ENCODE measurements around the gene ANKLE2. TPM values are rescaled to one million over a fixed set of nuclear protein-coding genes. Genes with fewer than 3 reads are reported as not detected.

The ANKLE2 gene
- total RNA-seq, 1 donor from 2014 or later: 32.2 TPM

DNA sequence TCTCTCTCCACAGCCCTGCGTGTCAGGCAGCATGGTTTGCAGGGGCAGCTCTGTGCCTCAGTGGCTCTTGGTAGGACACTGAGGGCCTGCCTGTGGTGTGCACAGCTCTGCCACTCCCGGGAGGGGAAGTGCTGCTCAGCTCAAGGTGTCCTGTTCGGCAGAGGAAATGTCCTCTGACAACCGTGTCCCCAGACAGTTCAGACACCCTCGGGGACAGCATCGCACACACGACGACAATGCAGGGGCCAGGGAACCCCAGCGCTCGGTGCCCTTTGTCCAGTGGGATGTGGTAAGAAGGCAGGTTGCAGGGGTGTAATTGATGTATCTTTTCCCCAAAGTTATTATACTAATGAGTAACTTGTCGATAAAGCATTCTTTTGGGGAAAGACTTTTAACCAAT is 14.2 kb downstream of the ANKLE2 start:
- no peak for DNase-seq (ENCODE audit: low read depth in 2 of 2)

DNA sequence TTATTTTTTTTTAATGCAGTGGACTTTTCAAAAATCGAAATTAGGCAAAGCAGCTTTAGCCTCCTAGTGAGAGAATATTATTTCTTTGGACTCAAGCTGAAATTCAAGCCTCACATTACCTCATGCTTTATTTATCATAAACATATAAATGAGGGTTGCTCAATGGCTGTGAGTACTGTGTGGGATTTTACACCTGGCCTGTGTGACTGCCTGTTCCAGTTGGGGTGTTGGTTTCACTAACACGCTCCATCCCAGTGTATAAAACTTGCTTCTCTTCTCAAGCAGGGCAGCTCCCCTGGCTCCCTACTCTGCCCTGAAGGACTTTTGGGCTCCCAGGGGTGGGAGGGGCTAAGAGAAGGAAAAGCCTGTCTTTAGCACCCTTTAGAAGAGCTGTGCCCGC is 15.0 kb downstream of the ANKLE2 start:
- DNase-seq (ENCODE audit: low read depth in 2 of 2): no peak

DNA sequence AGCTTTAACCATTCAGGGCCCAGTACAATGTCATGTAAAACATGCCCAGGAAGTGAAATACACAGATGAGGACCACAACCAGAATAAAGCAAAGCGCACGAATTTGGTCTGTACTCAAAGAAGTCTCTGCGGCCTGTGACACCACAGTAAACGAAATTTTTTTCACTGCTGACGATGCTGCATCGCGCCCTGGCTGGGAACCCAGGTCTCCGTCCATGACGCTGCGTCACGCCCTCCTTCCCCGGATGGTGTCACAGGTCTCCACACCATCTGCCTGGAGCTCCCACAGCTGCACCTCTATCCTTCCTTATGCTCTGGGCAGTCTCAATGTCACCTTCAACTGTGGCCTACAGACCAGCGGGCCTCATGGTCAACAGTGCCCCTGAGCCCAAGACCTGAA is 17.8 kb downstream of the ANKLE2 start:
- no peak for DNase-seq (ENCODE audit: low read depth in 2 of 2)

DNA sequence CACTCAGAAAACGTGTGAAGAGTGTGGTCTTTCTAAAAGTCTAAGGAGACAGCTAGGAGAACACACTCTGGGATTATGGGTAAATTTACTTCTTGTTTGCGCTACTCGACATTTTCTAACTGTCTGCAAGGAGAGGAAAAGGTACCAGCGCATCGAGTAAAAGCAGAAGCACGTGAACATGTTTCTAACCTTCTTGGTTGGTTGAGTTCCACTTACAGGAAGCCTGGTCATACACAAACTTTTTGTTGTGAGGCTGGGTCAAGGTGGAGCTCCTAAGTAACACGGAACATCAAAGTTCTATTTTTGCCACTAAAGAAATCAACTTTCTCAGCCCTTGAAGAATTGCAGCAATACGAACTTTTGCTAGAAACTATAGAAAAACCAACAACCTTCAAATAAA is 20.0 kb downstream of the ANKLE2 start:
- no peak for DNase-seq (ENCODE audit: low read depth in 2 of 2)

DNA sequence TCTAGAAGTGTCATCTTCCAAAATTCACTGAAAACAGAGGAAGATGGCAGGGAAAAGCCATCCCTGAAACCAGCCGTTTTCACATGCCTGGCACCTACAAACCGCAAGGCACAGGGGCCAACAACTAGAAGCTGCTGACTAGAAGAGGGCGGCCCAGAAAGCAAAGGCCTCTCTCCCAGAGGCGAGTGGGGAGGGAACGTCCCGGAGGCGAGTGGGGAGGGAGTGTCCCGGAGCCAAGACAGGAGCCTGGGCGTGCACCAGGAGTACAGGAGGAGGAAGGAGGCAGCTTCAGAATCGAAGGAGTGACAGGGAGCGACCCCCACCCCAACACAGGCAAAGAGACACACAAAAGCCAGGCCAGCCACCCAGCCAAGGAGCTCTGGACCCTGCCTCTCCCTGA is 21.0 kb downstream of the ANKLE2 start:
- DNase-seq (ENCODE audit: low read depth in 2 of 2): no peak

DNA sequence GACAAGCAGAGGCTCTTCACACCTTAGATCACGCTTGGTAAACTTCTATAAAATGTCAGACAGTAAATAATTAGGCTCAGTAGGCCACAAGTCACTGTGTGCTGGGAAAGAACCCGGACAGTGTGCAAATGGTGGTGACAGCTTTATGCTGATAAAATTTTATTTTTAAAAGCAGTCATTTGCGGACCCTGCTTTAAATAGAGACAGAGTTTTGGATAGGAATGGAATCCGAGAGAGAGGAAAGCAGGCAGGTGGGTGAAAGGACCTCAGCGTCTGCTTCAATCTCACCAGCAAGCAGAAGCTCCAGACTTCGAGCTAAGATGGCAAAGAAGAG is 21.4 kb downstream of the ANKLE2 start:
- no peak for DNase-seq (ENCODE audit: low read depth in 2 of 2)

DNA sequence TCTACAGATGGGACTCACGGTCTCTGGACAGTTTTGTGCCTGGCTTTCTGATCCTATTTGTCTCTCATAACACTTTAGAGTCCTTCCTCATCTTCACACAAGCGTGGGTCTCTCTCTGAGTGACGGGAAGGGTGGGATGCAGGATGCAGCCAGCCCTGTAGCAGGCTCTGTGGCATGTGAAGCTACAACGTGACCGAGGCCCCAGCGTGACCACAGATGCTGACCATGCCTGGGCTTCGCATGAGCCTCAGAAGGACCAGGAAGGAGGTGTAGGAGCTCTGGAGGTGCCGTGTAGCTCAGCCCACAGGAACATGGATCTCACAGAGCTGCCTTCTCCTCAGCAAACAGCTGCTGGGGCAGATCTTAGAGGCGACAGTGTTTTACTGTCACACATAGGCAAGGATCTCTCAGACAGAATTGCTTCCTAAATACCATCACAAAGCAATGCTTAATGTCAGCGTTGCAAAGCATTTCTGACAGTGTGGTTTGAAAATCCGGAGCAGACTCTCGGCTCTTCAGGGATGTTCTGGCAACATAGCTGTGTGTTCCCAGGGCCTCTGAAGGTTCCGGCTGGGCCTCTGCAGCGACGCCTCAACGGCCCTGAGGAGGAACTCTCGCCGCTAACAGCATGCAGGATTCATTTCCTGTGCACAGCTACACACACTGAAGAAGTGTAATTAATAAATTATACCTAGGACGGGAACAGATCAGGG is 21.9 kb downstream of the ANKLE2 start:
- DNase-seq (ENCODE audit: low read depth in 2 of 2): no peak

DNA sequence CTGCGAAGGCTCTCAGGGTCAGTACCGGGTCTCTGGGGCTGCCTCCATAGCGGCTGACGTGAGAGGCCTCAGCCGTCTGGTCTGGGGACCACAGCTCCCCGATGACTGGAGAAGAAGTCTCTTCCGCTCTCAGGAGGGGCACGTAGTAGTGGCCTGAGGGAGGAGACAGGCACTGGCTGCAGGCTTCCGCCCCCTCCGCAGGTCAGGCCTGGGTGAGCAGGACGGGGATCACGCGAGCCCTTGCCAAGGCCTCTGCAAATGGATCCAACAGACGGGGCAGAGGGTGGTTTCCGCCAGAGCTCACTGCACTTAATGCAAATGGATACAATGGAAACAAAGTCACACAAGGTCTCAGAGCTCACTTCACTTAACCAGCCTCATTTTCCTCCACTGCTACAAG is 24.7 kb downstream of the ANKLE2 start:
- no peak for DNase-seq (ENCODE audit: low read depth in 2 of 2)

DNA sequence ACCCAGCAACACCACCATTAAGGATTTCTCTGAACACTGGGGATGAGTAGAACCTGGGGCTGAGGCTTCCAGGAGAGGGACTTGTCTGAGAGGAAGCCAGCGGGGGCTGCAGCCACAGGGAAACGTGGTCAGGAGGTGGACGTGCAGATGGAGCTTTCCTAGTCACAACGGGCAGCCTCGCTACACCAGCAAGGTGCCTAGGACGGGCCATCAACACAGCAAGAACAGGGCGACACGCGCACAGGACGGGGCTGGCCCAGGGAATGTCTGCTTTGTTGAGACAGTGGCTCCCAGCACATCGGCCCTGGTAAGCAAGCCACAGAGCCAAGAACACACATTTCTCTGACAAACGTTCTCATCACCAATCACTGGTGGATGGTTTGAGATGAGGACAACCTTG is 25.3 kb downstream of the ANKLE2 start:
- no peak for DNase-seq (ENCODE audit: low read depth in 2 of 2)

DNA sequence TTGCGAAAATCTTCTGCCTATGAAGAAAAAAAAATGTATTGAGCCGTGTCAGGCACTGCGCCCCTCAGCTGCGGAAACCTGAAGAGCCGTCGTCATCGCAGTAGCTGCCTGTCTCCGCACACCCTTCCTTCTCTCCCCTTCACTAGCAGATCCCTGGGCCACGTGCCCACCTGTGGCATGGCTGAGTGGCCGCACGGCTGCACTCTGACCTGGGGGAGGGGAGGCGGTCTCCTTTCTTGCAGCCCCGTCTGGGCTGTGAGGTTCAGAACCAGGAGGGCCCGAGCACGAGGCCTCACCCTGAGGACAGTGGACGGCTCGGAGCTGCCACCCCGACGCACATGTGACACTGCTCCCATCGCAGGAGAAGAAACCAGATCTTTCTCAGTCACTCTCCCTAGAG is 26.1 kb downstream of the ANKLE2 start:
- DNase-seq (ENCODE audit: low read depth in 2 of 2): no peak

DNA sequence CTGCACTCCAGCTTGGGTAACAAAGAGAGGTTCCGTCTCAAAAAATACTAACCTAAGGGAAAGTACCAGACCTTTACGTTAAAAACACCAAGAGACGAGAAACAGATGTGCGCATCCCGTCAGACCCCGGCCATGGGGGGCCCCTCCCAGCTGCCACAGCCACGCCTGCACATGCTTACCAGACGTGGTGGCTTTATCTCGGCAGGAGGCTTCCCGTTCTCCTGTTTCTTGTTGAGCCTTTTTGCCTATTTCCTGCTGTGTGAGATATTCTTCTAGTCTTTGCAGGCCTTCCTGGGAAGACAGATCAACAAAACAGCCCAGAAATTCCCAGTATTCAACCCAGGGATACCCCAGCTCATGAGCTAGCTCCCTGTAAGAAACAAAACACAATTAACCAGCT is 27.4 kb downstream of the ANKLE2 start:
- no peak for DNase-seq (ENCODE audit: low read depth in 2 of 2)

DNA sequence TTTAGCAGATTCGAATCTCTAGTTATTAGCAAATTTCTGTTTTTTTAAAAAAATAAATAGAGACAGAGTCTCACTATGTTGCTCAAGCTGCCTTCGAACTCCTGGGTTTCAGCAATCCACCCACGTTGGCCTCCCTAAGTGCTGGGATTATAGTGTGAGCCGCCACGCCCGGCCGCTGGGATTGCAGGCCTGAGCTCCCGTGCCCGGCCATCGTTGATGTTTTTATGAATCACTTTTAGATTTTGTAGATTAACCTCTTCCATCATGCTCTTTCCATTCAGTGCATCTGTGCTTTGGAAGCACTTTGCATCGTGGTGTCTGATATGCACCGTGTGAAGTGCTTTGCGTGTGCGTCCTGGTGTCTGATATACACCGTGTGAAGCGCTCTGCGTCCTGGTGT is 30.1 kb downstream of the ANKLE2 start:
- DNase-seq (ENCODE audit: low read depth in 2 of 2): no peak

DNA sequence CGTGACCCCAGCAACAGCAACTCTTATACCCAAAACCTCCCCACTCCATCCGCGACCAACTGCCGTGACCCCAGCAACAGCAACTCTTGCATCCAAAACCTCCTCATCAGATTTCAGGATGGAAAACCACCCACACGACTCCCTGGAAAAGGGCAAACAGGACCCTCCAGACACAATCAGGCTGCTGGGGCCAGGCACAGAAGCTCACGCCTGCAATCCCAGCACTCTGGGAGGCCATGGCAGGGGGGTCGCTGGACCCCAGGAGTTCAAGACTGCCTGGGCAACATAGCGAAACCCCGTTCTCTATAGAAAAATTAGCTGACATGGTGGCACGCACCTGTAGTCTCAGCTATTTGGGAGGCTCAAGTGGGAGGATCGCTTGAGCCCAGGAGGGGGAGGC is 31.3 kb downstream of the ANKLE2 start:
- DNase-seq (ENCODE audit: low read depth in 2 of 2): no peak

DNA sequence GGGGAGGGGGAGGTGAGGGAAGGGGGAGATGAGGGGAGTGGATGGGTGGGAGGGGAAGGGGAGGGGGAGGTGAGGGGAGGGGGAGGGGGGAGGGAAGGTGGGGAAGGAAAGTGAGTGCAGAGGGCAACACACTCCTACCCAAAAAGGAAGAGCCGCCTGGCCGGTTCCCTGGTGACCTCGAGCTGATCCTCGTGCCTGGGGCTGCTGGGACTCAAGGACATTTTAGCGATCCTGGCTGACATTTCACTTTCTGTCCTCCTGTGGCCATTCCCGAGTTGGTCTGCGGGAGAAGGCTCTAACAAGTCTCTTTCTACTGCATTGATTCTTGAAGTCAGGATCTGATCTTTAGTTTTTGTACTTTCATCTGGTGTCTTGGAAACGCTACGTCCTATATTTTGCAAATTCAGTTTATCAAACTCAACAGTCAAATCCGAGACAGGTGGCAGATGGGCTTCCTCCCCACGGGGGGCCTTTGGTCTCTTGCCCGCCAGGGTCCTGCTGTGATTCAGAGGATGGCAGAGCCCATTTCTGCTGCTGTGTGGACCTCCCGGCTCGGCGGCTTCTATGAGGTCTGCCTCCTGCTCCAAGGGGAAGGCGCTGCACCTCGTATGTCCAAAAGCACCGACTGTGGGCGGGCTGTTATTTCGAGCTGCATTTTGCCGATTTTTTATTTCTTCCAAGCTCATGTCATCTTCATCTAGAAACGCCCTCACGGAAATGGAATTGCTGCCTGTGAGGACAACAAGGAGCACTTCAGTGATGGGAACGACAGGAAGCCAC is 31.9 kb downstream of the ANKLE2 start:
- DNase-seq (ENCODE audit: low read depth in 2 of 2): no peak

DNA sequence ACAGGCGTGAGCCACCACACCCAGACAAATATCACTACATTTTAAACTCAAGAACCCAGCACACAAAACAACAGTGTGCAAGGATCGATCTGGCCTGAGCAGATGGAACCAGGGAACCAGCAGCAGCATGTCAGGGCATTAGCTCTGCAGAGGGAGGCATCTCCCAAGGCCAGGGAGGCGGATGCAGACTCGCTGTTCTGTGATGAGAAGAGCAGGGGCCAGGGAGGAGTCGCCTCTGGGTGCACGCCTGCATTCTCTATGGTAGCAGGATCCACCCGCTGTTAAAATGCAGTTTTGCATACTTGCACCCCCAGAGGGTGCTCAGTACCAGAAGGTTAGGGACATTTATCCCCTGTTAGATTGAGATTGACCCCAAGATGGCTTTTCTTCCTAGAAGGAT is 33.1 kb downstream of the ANKLE2 start:
- DNase-seq (ENCODE audit: low read depth in 2 of 2): no peak

DNA sequence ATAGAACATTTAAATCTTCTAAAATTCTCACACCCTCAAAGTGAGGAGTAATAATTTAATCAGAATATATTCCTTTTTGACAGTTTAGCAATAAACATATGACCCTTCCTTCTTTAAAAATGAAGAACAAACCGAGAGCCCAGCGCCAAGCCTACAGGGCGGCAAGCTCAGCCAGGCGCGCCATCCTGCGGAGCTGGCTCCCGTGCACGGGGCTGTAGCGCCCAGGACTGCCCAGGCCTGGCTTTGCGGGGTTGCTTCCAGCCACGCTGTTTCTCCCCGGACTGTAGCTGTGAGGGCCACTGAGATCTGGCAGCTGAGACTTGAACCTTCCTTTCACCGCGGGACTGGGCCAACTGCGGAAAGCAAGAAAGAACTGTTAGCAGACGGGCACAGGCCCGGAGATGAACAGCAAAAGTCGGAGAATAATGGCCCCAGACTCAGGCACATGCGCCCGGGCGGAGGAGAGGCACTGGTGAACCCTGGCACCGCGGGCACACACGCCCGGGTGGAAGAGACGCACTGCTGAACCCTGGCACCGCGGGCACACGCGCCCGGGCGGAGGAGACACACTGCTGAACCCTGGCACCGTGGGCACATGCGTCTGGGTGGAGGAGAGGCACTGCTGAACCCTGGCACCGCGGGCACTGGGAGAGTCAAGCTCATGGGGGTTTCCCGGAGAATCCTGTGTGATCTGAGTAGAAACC is 34.4 kb downstream of the ANKLE2 start:
- DNase-seq (ENCODE audit: low read depth in 2 of 2): no peak

DNA sequence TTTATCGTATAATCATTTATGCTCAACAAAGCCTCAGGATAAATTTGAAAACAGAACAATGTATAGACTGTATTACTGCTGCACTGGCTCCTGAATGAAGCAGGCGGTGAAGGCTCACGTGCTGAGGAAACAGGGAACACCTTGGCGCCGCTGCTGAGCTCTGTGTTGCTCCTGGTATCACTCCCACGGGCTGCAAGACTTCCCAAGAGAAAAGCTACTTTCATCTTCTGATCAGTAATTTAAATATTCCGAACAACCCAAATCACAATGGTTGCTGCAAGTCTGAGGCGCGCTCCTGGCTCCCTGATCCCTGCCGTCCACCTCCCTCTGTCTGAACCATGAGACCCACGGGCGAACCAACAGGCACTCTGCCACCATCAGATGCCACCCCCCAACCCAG is 35.2 kb downstream of the ANKLE2 start:
- DNase-seq (ENCODE audit: low read depth in 2 of 2): no peak

DNA sequence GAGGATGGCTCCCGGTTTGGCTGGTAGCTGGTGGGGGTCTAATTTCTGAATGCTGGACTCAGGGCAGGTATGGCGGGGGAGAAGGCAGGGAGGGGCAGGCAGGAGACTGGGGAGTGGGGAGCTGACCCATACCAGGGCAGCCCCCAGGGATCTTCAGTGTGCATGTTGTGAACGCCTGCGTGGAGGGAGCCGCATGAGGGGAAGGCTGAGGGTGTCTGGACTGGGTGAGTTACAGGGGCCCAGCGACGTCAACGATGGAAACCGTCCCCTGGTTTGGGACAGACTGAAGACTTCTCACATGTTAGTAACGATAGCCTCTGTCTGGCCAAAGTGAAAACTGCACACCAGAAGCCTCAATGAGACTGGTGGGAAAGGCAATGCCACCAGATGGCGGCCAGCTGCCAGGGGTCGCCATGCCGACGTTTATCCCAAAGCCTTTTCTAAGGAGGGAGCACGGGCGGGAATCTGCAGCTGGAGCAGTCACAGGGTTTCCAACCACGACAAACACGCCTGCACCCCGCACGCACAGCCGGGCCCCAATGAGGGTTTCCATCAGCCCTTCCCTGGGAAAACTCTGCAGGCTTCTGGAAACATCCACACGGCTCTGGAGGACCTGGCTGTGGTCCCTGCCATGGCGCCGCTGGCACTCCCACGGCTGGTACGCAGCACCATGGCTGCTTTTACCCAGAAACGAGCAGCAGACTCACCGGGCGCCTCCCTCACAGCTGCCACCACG is 37.0 kb downstream of the ANKLE2 start:
- no peak for DNase-seq (ENCODE audit: low read depth in 2 of 2)

DNA sequence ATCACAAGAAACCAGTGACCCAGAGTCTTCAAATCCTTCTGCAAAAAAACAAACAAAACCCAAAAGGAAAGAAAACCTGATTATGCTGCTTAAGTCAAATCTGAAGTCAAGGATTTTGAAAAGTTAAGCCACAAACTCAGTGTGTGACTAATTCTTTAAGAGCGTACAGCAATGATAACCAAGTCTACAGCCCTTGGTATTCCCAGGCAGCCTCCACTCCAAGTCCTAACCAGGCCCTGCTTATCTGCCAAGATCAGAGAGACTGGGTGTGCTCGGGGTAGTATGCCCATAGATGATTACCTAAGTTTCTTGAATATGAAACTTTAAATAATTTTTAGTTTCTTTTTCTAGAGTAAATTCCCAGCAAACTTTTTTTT is 37.9 kb downstream of the ANKLE2 start:
- no peak for DNase-seq (ENCODE audit: low read depth in 2 of 2)

DNA sequence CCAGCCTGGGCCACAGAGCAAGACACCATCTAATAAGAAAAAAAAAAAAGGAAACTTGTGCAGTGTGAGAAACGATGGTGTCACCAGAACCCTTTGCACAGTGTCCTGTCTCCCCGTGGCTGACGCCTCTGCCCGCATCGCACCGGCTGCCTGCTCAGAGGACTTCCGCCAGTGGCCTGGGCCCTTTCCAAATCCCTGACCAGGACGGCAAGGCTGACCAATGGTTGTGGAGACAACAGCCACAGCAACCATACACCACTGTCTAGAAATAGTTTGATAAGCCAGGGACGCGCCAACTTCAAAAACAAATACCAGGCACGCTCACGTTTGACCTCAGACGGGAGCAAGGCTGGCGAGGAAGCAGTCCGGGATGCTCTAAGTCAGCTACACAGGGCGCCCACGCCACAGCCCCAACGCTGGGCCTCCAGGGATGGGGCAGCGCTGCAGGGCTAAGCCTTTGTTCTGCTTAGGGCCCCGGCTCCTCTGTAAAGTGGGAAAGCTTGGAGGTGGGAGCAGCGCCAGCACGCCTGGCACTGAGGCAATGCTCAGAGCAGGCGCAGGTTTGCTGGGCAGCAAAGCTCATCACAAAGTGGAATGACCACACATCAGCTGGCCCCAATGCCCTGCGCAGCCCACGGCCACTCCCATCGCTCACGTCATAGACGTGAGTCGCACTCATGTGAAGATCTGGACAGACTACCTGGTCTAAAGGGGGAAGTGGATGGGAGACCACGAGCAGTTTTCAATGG is 38.4 kb downstream of the ANKLE2 start:
- DNase-seq (ENCODE audit: low read depth in 2 of 2): no peak

DNA sequence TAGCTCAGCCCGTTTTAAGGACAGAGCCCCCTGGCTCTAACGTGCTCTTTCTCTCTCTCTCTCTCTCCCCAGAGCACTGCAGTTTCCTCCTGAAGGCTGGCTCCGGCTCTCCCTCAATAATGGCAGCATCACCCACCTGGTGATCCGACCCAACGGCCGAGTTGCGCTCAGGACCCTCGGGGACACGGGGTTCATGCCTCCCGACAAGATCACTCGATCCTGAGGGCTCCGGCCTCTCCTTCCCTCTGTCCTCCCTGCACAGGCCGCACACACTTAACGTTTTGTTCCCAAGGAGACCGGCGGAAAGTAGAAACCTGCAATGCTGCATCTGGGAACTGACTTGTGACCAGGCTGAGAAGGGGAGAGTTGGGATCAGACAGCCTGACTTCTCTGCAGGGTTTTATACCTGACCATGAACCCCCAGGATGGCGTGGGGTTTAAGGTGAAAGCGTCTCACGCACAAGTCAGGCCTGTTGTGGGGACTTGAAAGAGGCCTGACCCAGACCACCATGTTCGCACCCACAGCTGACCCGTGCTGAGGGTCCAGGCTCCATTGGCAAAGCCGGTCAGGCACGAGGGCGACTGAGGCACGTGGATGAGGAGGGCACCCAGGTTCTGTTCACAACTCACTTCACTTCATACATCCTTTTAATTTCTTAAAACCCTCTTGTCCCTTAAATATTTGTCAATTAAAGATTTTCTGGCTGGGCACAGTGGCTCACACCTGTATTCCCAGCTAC is 40.9 kb downstream of the ANKLE2 start:
- no peak for DNase-seq (ENCODE audit: low read depth in 2 of 2)

All from dermis microvascular lymphatic vessel endothelial cell (primary cell).